OCI-LY3 (cell line): Measurements from ENCODE around the gene LACC1.

Experiments
- CTCF ChIP-seq: fragments of 200-600, 300-600 bp; sonication (generic); IDR thresholded peaks from 2 replicates; pipeline ENCODE4 v1.5.1; 2014; ENCODE audit warnings: antibody characterized with exemption, low read length, low read depth
- EZH2phosphoT487 ChIP-seq: fragments of 200-600 bp; shearing (Covaris generic); IDR thresholded peaks from 2 replicates; pipeline ENCODE4 v1.6.1; 2018; ENCODE audit warnings: antibody characterized with exemption, mixed run types, low read depth

- no peak for TF ChIP-seq CTCF
- no peak for TF ChIP-seq EZH2phosphoT487
Measured at GRCh38 chr13:43830497-43830881, 49.2 kb upstream of the LACC1 start.
